Activated naive CD4-positive, alpha-beta T cell treated with anti-CD3 and anti-CD28 coated beads, Interleukin-2, amount 50 U/mL, for 24 hours (primary cell): ENCODE results near the gene GMDS.

Experiments used
- H3K27ac Mint-ChIP-seq: one replicate; pipeline ENCODE4 v1.8.0; 2021; ENCODE audit warnings: mild to moderate bottlenecking, mixed read lengths
- H3K27me3 Mint-ChIP-seq: one replicate; pipeline ENCODE4 v1.8.0; 2021; ENCODE audit warnings: mixed read lengths
- H3K36me3 Mint-ChIP-seq: one replicate; pipeline ENCODE4 v1.8.0; 2021; ENCODE audit warnings: mixed read lengths
- H3K4me1 Mint-ChIP-seq: one replicate; pipeline ENCODE4 v1.8.0; 2021; ENCODE audit warnings: mixed read lengths
- H3K4me3 Mint-ChIP-seq: one replicate; pipeline ENCODE4 v1.8.0; 2021; ENCODE audit warnings: mild to moderate bottlenecking, mixed read lengths
- H3K9me3 Mint-ChIP-seq: one replicate; pipeline ENCODE4 v1.8.0; 2021; ENCODE audit warnings: mixed read lengths

GMDS gene

DNA sequence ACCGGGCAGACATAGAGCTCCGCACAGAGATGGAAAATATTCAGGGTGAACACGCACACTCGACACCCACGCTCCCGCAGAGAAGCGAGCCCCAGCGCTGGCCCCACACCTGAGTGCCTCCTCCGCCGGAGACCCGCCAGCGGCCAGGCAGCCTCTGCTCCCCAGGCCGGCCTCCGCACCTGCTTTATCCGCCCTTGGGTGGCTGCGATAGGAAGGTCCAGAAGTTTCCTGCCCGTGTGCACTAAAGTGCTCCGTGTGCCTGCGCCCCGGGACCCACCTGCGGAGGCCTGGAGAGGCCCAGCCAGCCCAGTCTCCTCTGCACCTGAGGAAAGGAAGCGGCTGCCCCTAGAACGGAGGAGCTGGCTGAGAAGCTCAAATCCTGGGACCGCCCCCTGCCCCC, 646.5 kb downstream of the GMDS start:
- Mint-ChIP-seq H3K27me3 (peaks cover 46% of the 10 kb centered on the region), H3K36me3 (no peaks in the 10 kb centered on the region), H3K4me1 (peaks cover 4% of the 10 kb centered on the region), H3K9me3 (no peaks in the 10 kb centered on the region), H3K4me3 (no peak overlapping the region), H3K27ac (no peak overlapping the region)

DNA sequence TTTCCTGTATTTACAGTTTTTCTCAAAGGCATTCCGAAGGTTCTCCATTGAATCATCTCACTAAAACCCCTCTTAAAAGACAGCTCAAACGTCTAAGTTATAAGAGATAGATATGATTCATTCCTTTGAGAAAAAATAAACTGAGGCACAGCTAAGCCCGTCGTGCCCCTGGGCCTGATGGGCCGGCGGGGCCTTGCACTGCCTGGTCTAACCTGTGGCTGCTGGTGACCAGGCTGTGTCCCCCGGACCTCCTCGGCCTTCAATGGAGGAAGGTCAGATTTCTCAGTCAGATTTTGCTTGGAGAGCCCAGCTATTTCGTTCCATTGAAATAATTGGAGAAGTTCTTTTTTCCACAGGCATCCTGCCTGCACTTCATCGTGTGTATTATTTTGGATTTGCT, 647.0 kb downstream of the GMDS start:
- Mint-ChIP-seq H3K27ac (no peak overlapping the region), H3K9me3 (no peaks in the 10 kb centered on the region), H3K36me3 (no peaks in the 10 kb centered on the region), H3K4me1 (peaks cover 4% of the 10 kb centered on the region), H3K27me3 (peaks cover 44% of the 10 kb centered on the region), H3K4me3 (no peak overlapping the region)

DNA sequence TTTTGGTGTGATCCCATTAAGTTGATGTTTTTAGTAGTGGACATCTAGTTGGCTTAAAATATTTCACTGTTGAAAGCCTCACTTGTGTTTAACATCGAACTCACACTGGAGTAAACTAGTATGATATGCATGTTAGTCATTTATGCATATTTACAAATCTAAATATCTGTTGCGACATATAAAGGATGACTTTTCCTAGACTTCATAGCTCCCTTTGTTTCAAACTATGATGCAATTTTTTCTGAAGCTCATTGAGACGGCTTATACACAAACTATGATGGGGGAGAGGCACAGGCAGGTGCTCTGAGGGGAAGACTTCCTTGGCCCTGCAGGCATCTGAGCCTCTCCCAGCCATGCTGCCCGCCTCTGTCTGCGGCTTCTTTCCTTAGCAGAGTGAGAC, 647.5 kb downstream of the GMDS start:
- no peaks in the 10 kb centered on the region for H3K36me3 Mint-ChIP-seq
- H3K4me1 Mint-ChIP-seq: peaks cover 4% of the 10 kb centered on the region
- no peak overlapping the region for H3K4me3 Mint-ChIP-seq
- no peaks in the 10 kb centered on the region for H3K9me3 Mint-ChIP-seq
- H3K27me3 Mint-ChIP-seq: peaks cover 39% of the 10 kb centered on the region
- no peak overlapping the region for H3K27ac Mint-ChIP-seq

DNA sequence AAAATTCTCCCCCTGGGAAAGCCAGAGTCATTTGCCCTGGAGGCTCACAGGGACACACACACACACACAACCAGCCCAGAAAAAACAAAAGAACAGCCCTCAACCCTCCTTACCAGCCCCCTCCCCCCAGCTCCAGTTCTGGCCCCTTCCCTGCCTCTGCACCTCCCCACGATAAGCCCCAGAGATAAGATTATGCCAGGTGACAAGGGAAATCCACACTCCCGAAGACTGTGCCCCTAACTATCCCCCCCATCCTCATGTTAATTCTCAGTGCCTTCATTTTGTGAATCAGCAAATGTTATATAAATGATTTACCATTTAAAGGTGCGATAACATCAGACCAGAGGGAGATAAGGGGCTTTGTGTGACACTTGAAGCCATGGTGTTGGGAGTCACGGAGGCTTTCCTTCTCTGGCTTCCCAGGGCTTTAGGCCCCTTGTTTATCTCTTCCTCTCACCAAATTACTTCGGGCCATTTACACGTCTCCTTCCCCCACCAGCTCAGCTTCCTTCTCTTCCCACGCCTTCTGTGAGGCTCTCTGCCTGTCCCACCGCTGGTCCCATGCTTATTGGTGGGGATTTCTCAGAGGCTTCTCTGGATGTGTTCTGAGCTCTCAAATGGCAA, 648.2 kb downstream of the GMDS start:
- peaks cover 4% of the 10 kb centered on the region for H3K4me1 Mint-ChIP-seq
- no peak overlapping the region for H3K4me3 Mint-ChIP-seq
- peaks cover 33% of the 10 kb centered on the region for H3K27me3 Mint-ChIP-seq
- no peaks in the 10 kb centered on the region for H3K9me3 Mint-ChIP-seq
- no peak overlapping the region for H3K27ac Mint-ChIP-seq
- no peaks in the 10 kb centered on the region for H3K36me3 Mint-ChIP-seq

DNA sequence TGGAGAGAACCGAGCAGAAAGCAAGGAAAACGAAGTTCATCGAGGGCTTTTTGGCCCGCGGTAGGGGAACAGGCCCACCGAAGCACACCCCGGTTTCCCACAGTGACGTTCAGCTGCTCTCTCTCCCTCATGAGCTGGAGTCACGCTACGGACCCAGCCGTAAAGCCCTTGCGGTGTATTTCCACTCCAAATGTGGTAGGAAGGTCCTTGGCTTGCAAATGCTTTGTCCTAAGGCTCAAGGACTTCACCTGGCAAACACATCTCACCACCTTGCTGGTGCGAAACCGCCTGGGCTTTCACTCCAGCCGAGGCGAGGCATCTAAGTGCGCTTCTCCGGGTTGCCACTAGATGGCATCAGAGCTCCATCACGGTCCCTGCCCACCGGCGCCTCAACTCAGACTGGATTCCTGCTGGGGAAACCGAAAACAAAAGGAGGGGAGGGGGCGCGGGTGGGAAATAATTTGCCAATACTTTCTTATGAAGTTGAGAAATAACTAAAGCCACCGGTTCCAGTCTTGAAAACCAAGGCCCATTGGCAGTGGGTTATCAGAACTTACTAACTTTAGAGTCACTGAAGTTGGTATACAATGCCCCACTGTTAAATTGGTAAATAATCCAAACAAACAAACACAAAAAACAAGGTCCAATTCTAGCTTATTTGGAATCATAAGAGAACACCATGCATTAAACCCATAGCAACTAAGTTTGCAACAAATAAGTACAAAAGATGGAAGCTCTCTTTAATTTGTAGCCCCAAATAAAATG, 649.1 kb downstream of the GMDS start:
- peaks cover 29% of the 10 kb centered on the region for H3K27me3 Mint-ChIP-seq
- H3K36me3 Mint-ChIP-seq: no peaks in the 10 kb centered on the region
- H3K27ac Mint-ChIP-seq: no peak overlapping the region
- no peaks in the 10 kb centered on the region for H3K9me3 Mint-ChIP-seq
- H3K4me1 Mint-ChIP-seq: peaks cover 4% of the 10 kb centered on the region
- H3K4me3 Mint-ChIP-seq: no peak overlapping the region

DNA sequence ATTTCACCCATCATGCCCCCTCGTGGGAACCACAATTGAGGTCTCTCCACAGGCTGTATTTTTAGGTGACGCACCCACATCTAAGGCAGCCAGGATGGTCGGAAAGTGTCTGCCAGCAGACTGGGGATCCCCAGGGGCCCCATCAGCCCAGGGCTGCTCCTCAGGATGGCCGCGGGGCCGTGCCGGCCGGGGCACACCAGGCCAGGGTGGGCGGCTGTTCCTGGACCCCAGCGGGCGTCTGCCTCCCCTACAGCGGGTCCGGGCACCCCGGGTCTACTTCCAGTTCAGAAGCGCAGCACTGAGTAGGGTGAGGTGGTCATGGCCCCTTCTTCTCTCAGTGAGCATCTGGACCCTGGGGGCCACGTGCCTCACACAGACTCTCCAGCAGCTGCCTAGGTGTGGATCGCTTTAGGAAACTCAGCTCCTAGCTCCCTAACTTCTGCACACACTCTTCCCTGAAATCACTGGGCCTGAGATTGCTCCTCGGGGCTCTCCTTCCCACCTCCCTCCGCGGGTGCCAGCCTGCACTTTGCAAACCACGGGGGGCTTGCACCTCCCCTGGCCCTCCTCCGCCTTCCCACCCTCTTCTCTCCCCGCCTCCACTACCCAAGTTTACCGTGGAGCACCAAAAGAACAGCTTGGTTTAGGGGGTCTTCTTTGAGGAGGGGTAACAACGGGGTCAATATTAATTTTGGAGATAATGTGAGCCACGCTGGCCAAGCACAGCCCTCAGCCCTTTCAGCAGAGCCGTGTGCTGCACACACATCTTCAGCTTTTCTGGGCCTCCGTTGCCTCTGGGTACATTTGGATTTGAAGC, 649.9 kb downstream of the GMDS start:
- Mint-ChIP-seq H3K9me3 (no peaks in the 10 kb centered on the region), H3K27me3 (peaks cover 25% of the 10 kb centered on the region), H3K4me3 (no peak overlapping the region), H3K36me3 (no peaks in the 10 kb centered on the region), H3K27ac (no peak overlapping the region), H3K4me1 (peaks cover 4% of the 10 kb centered on the region)

DNA sequence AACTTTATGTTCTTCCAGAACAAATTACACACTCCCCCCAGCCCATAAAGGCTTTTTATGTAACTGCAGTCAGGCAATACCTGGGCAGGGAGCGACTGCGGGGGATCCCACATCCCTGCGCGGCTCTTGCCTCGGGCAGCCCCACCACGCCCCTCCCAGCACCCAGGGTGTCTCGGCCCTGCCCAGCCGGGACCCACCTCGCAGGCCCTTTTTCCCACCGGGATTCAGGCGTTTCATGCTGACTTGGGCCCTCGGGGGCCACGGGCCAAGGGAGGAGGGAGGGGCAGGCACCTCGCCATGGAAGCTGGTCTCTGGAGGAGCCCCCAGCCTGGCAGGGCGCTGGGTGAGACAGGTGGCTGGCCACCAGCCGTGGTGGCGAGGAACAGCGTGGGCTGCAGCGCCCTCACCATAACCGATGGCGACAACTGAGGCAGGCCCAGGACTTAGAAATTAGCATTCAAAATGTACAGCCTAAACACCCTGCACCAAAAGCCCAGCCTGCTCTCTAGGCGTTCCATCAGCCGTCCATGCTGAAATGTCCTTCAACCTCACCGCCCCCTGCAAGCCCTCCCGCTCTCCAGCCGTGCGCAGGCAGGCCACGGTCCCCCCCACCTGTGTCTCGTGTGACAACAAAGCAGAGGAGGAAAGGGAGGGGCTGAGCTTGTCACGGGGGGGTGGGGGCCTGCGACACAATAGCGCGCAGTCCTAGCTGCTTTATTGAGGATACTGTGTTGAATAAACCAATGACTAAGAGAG, 650.8 kb downstream of the GMDS start:
- H3K36me3 Mint-ChIP-seq: no peaks in the 10 kb centered on the region
- H3K27ac Mint-ChIP-seq: no peak overlapping the region
- H3K4me1 Mint-ChIP-seq: peaks cover 4% of the 10 kb centered on the region
- H3K9me3 Mint-ChIP-seq: no peaks in the 10 kb centered on the region
- H3K27me3 Mint-ChIP-seq: peaks cover 19% of the 10 kb centered on the region
- H3K4me3 Mint-ChIP-seq: no peak overlapping the region

DNA sequence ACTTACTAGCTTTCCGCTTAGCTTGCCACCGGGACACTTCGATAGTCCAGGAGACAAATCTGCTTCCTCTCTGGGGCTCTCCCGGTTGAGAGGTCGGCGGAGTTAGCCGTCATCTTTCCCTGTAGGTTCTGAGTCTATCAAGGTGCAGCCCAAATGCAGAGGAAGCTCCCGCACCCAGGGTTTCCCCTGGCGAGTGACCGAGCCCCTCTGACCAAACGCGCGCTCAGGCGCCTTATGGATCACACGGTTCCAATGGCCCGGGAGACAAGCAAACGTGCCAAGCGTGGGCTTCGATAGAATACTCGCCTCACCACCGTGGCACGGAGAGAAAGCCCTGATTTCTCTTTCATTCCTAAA, 651.5 kb downstream of the GMDS start:
- H3K27me3 Mint-ChIP-seq: peaks cover 17% of the 10 kb centered on the region
- peaks cover 4% of the 10 kb centered on the region for H3K4me1 Mint-ChIP-seq
- no peak overlapping the region for H3K27ac Mint-ChIP-seq
- no peaks in the 10 kb centered on the region for H3K36me3 Mint-ChIP-seq
- H3K4me3 Mint-ChIP-seq: no peak overlapping the region
- no peaks in the 10 kb centered on the region for H3K9me3 Mint-ChIP-seq

DNA sequence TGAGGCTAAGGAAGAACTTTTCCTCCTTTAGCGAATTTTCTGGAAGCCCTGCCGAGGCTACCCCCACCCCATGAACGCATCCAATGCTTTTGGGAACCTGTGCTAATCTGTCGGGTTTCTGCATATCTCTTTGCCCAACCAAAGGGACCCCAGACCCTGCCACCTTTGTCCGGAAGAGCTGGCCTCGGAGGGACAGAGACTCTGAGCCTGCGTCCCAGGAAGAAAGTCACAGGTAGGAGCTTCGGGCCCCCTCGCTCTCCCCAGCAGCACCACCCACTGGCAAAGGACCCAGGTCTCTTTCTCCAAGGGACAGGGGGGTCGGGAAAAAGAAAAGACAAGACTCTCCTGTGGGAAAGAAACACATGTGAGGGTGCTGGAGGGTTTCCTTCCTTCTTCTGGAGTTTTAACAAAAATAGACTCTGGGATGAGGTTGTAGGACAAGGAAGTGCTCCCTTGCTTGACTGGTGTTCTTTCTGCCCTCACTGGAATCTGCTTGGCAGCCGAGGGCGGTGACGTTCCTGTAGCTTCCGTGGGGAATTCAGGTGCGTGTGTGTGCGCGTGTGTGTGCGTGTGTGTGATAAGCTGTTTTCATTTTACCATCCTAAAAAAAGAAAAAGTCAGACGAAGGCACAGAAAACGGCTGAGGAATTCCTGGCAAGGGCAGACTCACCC, 652.0 kb downstream of the GMDS start:
- Mint-ChIP-seq H3K4me3 (no peak overlapping the region), H3K36me3 (no peaks in the 10 kb centered on the region), H3K9me3 (no peaks in the 10 kb centered on the region), H3K4me1 (peaks cover 4% of the 10 kb centered on the region), H3K27me3 (peaks cover 15% of the 10 kb centered on the region), H3K27ac (no peak overlapping the region)

DNA sequence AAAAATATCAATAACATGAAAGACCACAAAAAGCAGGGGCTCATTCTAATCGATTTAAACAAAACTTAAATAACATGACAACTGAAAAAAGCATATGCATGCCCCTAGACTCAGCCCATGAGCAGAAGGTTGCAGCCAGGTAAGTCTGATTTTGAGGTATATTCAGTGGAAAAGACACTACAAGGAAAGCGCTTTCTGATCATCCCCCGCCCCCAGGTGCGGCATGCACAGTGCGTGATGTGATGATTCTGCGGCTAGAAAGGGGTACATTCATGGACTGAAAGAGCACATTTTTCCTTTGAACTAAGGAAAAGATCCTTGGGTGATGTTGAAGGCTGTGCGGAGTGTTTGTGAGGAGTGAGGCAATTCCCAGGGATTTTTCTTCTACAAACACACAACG, 652.6 kb downstream of the GMDS start:
- Mint-ChIP-seq H3K36me3 (no peaks in the 10 kb centered on the region), H3K4me1 (peaks cover 4% of the 10 kb centered on the region), H3K27ac (no peak overlapping the region), H3K9me3 (no peaks in the 10 kb centered on the region), H3K4me3 (no peak overlapping the region), H3K27me3 (peaks cover 13% of the 10 kb centered on the region)

DNA sequence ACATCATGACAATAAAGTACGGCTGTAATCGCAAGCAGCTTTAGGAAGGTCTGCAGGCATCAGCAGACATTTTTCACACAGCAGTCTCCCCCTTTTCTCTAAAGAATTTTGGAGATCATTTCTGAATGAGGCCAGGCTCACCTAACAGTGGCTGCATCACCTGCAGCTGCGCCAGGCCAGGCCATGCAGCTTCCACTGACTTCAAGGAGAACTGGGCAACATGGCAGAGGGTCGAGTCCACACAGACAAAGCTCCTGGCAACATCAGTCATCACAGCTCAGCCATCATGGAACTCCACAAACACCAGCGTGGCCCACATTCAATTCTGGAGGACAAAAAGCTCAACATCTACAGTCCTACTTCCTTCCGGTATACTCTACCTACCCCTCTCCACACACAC, 653.5 kb downstream of the GMDS start:
- H3K27ac Mint-ChIP-seq: no peak overlapping the region
- no peak overlapping the region for H3K4me3 Mint-ChIP-seq
- peaks cover 4% of the 10 kb centered on the region for H3K4me1 Mint-ChIP-seq
- H3K27me3 Mint-ChIP-seq: peaks cover 12% of the 10 kb centered on the region
- no peaks in the 10 kb centered on the region for H3K9me3 Mint-ChIP-seq
- no peaks in the 10 kb centered on the region for H3K36me3 Mint-ChIP-seq

DNA sequence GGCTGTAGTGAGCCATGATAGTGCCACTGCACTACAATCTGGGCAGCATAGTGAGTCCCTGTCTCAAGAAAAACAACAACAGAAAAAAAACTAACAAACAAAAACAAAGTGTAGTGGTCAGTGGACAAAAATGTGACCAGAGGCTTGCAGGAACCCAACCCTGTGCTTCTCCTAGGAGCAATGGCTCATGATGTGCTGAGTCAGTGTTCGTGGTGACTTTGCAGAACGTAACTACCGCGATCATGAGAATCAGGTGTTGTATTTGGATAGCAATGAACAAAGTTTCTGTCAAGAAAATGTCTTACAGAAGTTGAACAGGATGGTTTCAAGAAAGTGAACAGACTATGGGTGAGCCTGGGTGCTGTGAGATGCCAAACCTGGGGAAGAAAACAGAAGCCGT, 654.2 kb downstream of the GMDS start:
- Mint-ChIP-seq H3K36me3 (no peaks in the 10 kb centered on the region), H3K4me3 (no peak overlapping the region), H3K9me3 (no peaks in the 10 kb centered on the region), H3K4me1 (peaks cover 3% of the 10 kb centered on the region), H3K27me3 (peaks cover 10% of the 10 kb centered on the region), H3K27ac (no peak overlapping the region)

DNA sequence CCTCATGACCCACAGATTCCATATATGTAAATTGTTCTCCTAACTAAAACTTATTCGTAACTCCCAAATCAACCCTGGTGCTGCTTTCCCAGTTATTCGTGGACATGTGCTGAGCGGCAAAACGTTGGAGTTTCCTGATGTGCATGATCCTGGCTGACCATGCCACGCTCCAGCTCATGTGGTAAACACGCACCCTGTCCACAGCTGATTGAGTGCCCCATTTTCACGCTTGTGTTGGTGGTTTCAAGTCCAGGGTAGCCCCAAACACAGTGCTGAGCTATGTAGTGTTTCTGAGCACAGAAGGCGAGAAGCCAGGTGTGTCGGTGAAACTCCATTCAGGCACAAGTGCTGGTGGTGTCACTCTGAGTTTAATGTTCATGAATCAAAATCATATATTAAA, 654.8 kb downstream of the GMDS start:
- no peak overlapping the region for H3K27ac Mint-ChIP-seq
- no peaks in the 10 kb centered on the region for H3K4me1 Mint-ChIP-seq
- no peaks in the 10 kb centered on the region for H3K9me3 Mint-ChIP-seq
- H3K27me3 Mint-ChIP-seq: peaks cover 6% of the 10 kb centered on the region
- no peaks in the 10 kb centered on the region for H3K36me3 Mint-ChIP-seq
- H3K4me3 Mint-ChIP-seq: no peak overlapping the region

DNA sequence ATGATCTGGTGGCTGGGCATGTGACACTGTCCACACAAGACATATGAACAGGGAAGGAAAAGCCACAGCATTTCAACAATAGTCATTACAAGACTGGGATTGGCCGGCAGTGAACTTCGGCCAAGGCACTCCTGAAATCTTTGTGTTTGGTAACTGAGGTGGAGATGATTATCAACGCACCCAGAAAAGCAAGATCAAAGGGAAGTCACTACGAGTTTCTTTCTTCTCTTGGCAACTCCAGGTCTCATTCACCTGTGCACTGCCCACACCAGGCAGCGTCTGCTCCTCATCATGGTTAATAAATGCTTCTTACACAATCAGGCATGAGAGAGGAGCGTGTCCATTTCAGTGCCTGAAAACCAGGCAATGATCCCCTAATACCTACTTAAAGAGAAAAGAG, 656.2 kb downstream of the GMDS start:
- H3K4me3 Mint-ChIP-seq: no peak overlapping the region
- no peaks in the 10 kb centered on the region for H3K4me1 Mint-ChIP-seq
- H3K36me3 Mint-ChIP-seq: no peaks in the 10 kb centered on the region
- peaks cover 4% of the 10 kb centered on the region for H3K27me3 Mint-ChIP-seq
- no peaks in the 10 kb centered on the region for H3K9me3 Mint-ChIP-seq
- H3K27ac Mint-ChIP-seq: no peak overlapping the region

DNA sequence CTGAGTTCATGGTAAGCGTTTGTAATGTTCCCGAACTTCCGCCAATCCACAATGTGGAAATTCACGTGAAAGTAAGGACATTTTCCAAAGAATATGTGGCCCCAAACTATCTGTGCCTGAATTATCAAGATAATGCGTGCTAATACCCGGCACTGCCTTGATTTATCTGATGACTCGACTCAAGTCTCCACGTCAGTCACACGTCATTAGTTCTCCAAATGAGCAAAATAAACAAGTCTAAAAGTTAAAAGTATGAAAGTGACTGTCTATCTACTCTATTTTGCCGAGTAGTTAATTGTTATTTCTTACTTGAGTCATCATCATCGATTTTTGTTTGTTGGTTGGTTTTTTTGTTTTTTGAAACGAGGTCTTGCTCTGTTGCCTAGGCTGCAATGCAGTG, 657.4 kb downstream of the GMDS start:
- Mint-ChIP-seq H3K27ac (no peak overlapping the region), H3K4me3 (no peak overlapping the region), H3K36me3 (no peaks in the 10 kb centered on the region), H3K27me3 (peaks cover 2% of the 10 kb centered on the region), H3K4me1 (no peaks in the 10 kb centered on the region), H3K9me3 (no peaks in the 10 kb centered on the region)
